Measurements from ENCODE around the gene CMTR1.
"Not testable (repeated sequence)": the region's sequence is repeated elsewhere in the genome, so short reads cannot be mapped to it uniquely, and the experiment has no call there.

CMTR1 gene, protein sequence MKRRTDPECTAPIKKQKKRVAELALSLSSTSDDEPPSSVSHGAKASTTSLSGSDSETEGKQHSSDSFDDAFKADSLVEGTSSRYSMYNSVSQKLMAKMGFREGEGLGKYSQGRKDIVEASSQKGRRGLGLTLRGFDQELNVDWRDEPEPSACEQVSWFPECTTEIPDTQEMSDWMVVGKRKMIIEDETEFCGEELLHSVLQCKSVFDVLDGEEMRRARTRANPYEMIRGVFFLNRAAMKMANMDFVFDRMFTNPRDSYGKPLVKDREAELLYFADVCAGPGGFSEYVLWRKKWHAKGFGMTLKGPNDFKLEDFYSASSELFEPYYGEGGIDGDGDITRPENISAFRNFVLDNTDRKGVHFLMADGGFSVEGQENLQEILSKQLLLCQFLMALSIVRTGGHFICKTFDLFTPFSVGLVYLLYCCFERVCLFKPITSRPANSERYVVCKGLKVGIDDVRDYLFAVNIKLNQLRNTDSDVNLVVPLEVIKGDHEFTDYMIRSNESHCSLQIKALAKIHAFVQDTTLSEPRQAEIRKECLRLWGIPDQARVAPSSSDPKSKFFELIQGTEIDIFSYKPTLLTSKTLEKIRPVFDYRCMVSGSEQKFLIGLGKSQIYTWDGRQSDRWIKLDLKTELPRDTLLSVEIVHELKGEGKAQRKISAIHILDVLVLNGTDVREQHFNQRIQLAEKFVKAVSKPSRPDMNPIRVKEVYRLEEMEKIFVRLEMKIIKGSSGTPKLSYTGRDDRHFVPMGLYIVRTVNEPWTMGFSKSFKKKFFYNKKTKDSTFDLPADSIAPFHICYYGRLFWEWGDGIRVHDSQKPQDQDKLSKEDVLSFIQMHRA

DNA sequence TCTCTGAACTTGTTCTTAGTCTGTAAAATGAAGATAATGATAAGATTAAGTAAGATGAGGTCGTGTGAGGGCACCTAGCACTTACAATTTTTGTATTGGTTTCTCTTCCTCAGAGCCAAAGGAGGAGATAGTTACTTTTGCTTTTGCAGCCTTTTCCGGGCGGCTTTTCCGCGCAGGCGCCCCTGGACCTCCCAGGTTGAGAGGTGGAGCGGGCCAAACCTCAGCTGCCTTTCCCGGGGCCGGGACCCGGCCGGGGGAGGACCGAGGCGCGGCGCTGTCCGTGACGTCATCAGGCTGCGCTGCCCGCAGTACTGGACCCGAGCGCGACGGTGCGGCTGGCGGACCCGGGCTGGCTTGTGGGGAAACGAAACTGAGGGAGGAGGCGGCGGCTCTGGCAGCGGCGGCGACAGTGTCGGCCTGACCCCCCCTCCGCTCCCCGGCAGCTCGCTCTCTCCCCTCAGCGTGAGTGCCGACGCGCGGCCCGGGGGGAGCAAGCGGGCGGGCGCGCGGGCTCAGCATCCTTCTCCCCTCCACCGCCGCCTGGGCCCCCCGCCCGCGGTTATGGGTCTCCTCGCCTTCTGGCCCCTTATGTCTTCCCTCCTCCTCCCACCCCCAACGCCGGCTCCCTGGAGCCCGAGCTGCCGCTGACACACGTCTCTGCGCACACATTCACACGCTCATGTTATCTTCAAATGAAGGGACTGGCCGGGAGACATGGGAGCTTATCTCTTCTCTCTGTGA is at the start of gene CMTR1:
Gene CMTR1 (plus strand): TSS at position 306 of the 741 bp plus-strand sequence. CDS start 2,409 bp downstream, outside the sequence.
- peak; percentile 55 for FAIRE-seq

DNA sequence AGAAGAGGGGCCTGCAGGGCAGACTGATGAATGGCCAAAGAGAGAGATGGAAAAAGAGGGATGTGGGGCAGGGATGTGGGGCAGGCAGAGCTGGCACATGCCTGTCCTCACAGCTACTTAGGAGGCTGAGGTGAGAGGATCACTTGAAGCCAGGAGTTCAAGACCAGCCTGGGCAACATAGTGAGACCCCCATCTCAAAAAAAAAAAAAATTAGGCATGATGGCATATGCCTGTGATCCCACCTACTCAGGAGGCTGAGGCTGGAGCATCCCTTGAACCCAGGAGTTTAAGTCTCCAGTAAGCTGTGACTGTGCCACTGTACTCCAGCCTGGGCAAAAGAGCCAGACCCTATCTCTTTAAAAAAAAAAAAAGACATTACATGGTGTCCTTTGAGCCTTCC is 44.4 kb upstream of the CMTR1 start:
- FAIRE-seq, result no peak

GRCh38 chr6:37389857-37390256 is 43.2 kb upstream of the CMTR1 start:
- FAIRE-seq, result no peak

GRCh38 chr6:37391120-37391519 is 41.9 kb upstream of the CMTR1 start:
- no peak for FAIRE-seq

- no peak for FAIRE-seq
Measured at GRCh38 chr6:37392821-37393220, 40.2 kb upstream of the CMTR1 start.

DNA sequence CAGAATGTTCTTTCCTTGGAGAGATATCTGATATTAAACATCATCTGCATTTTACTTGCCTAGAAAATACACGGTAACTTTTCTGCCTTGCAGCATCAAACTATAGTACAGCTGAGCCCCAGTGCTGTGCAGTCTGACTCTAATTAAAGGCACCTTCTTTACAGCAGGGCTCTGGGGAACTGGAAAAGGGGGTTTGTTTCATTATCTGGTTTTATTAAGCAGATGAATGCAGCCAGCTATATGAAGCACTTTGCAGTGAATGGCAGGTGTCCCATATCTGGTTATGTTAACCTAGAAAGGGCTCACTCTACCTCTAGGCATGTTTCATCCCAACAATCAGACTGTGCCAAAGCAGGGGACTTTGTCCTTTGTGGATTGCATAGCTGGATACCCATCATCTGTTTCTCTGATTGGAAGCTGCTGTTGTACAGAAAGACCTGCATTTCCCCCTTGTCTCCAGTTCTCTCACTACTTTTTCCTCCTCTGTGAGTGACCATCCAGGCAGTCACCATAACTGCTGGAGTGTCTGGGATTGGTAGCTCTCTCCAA is 39.6 kb upstream of the CMTR1 start:
- no peak for FAIRE-seq

GRCh38 chr6:37396571-37397180 is 36.3 kb upstream of the CMTR1 start:
- FAIRE-seq, result no peak

DNA sequence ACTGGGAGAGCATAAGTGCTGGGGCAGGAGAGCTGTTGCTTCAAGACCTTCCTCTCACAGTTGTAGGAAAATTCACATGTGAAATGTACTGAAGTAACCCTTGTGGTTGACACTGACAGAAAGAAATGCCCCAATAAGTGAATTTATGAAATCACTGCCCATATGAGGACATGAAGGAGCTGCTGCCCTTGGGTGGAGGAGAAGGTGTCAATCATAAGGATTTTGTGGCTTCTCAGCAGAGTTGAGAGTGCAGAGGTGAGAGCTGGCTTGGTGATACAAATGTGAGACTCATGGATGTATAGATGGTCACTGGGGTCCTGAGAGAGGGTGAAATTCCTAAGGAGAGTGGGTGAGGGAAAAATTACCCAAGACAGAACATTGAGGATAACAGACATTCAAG is 33.9 kb upstream of the CMTR1 start:
- no peak for FAIRE-seq

- no peak for FAIRE-seq
Measured at GRCh38 chr6:37399795-37400490, 33.1 kb upstream of the CMTR1 start.

DNA sequence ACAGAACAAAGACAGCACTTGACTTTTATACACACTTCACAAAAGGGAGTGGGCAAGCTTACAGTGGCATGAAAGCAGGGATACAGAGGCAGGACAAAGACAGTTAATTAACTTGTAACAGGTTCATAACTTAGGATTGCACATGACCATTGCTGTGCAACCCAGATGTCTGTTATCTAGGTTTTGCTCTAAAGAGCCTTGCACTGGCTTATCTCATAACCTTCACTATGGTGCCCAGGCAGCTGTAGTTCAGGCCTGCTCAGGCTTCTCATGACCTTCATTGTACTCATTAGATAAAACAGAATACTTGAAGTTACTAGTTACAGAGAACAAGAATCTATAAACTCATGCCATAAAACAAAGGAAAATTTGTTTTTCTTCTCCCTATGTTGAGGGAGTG is 31.4 kb upstream of the CMTR1 start:
- FAIRE-seq, result not testable (repeated sequence)

DNA sequence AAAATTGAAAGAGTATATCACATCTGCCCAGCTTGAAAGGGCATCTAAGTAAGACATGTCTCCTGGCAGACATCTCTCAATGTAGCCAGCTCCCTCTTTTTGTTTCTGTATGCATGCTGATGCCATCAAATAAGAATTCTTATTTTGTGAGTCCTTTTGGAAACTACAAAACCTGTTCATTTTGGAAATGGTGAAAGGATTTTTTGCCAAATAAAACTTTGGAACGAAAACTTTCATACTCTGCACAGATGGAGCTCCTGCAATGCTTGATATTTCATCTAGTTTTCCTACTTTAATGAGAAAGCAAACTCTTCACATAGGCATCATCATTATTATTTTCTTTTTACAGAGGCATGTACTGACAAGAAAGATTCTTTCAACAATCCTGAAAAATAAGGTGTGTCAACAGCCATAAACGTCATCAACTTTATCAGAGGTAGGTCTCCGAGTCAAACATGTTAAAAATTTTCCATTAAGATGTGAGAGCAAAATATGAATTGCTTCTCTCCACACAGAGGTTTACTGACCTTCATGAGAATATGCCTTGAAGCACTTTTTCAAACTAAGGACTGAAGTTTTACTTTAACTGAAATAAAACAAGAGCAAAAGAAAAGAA is 26.2 kb upstream of the CMTR1 start:
- no peak for FAIRE-seq

DNA sequence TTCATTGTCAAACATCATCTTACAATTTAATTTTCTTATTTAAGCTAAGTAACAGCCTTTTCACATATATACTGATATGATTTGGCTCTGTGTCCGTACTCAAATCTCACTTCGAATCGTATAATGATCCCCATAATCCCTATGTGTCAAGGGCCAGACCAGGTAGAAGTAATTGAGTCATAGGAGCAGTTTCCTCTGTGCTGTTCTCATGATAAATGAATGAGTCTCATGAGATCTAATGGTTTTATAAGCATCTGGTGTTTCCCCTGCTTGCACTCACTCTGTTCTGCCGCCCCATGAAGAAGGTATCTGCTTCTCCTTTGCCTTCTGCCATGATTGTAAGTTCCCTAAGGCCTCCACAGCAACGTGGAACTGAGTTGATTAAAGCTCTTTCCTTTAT is 25.1 kb upstream of the CMTR1 start:
- no peak for FAIRE-seq

GRCh38 chr6:37409501-37409900 is 23.5 kb upstream of the CMTR1 start:
- FAIRE-seq, result no peak

- no peak for FAIRE-seq
Measured at GRCh38 chr6:37417393-37417792, 15.6 kb upstream of the CMTR1 start.

DNA sequence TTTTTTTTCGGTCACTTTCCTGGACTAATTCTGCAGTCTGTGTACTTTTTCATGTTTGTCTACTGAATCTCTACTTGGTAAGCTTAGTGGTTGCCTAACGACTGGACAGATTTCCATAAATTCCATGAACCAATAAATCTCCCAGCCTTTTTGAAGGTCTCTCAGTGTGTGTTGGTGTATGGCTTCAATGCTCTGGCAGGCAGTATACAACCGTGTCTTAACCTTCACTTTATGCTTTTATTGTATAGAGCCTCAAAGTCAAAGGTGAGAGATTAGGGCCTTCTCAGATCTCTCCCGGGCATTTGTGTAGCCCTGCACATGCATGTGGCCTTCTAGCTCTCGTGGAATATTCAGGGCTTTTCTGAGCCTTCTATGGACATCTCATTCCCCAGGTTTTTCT is 14.3 kb upstream of the CMTR1 start:
- FAIRE-seq, result no peak

- no peak for FAIRE-seq
Measured at GRCh38 chr6:37426058-37426944, 6.7 kb upstream of the CMTR1 start.

- FAIRE-seq, result no peak
Measured at GRCh38 chr6:37426945-37427510, 6.0 kb upstream of the CMTR1 start.

- FAIRE-seq, result no peak
Measured at GRCh38 chr6:37429352-37429750, 3.7 kb upstream of the CMTR1 start.

GRCh38 chr6:37432590-37432915 is 468 bp upstream of the CMTR1 start:
- no peak for FAIRE-seq

DNA sequence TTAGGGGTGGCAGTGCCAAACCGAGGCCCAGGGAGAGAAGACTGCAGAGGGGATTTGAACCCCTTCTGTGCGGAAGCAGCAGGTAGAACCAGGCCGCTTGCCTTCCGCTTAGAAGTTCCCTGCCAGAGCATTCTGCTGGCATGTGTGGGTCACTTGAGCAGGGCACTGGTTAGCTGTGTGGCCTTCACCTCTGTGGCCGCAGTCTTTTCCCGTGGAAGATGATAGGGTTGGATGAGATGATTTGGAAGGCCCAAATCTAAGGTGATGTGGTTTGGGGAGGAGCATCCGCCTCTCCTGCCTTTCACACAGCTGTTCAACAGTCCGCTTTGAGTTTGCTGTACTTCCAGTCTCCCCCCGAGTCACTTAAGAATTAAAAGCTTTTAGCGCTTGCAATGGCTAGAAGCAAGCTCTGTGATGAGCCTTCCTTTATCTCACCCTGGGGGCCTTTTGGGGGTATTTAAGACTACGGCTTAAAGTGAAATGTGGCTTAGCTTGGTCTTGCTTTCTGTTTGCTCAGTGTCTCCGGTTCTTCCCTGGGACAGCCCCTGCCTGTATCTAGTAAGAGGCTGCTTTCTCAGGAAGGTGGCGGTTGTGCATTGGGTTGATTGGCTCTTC is 743 bp downstream of the CMTR1 start:
- no peak for FAIRE-seq

Data from A204.1 (cell line).